ENCODE measurements around the gene ATF1.
"Not testable (repeated sequence)": the region's sequence is repeated elsewhere in the genome, so short reads cannot be mapped to it uniquely, and the experiment has no call there.

The ATF1 gene

DNA sequence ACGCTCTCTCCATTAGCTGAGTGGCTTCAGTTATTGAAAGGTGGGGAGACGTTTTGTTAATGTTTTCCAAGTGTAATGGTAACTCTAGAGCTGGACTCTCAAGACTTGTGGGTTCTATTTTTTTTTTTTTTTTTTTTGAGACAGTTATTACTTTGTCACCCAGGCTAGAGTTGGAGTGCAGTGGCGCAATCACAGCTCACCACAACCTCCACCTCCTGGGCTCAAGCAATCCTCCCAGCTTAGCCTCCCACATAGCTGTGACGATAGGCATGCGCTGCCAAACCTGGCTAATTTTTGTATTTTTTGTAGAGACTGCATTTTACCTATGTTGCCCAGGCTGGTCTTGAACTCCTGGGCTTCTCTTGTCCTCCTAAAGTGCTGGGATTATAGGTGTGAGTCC, 26.2 kb downstream of the ATF1 start:
- no peak overlapping the region for H3K9ac ChIP-seq (ENCODE audit: low read length)

DNA sequence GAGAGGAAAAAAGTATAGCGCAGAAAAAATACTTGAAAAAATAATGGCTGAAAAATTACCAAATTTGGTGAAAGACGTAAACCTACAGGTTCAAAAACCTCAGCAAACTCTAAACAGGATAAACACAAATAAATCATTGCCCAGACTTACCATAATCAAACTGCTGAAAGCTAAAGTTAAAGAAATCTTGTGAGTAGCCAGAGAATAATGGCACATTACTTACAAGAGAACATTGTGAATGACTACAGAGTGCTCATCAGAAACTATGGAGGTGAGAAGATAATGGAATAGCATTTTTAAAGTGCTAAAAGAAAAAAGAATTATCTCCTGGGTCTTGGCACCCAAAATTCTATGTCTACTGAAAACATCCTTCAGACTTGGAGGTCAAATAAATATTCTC, 36.0 kb downstream of the ATF1 start:
- no peaks in the 10 kb centered on the region for H3K27me3 ChIP-seq (ENCODE audit: low read depth, low read length)
- H3K4me3 ChIP-seq (ENCODE audit: low read length): no peak overlapping the region
- no peaks in the 10 kb centered on the region for H4K20me1 ChIP-seq (ENCODE audit: insufficient read depth, low read length)
- no peak overlapping the region for H3K27ac ChIP-seq (ENCODE audit: low read length)
- no peak overlapping the region for H3K4me2 ChIP-seq (ENCODE audit: low read length)
- peaks cover 9% of the 10 kb centered on the region; the same call in 1 of the 2 replicates for H3K9me3 ChIP-seq (ENCODE audit: insufficient read depth, low read length)
- H3K79me2 ChIP-seq (ENCODE audit: low read length): no peaks in the 10 kb centered on the region
- TF ChIP-seq CTCF (IDR thresholded peaks at IDR 0.05; ENCODE audit: low read depth, low read length): no peak
- H2AFZ ChIP-seq (ENCODE audit: low read depth, low read length): no peak overlapping the region
- no peaks in the 10 kb centered on the region for H3K4me1 ChIP-seq (ENCODE audit: low read length)
- H3K9ac ChIP-seq (ENCODE audit: low read length): no peak overlapping the region
- H3K36me3 ChIP-seq (replicated peaks; ENCODE audit: low read depth, low read length): peaks cover 48% of the 10 kb centered on the region

More for the DNA sequence above, 26.2 kb downstream of the ATF1 start:
- peaks cover 13% of the 10 kb centered on the region for H3K4me1 ChIP-seq (ENCODE audit: low read length)
- no peak overlapping the region for H3K4me2 ChIP-seq (ENCODE audit: low read length)
- H3K9me3 ChIP-seq (ENCODE audit: insufficient read depth, low read length): peaks cover 5% of the 10 kb centered on the region; the same call in 1 of the 2 replicates
- peaks cover 32% of the 10 kb centered on the region for H3K36me3 ChIP-seq (replicated peaks; ENCODE audit: low read depth, low read length)
- no peak overlapping the region for H2AFZ ChIP-seq (ENCODE audit: low read depth, low read length)
- TF ChIP-seq EZH2phosphoT487 (IDR thresholded peaks at IDR 0.05; ENCODE audit: low read depth): no peak
- no peak for TF ChIP-seq CTCF (IDR thresholded peaks at IDR 0.05; ENCODE audit: low read depth, low read length)
- H3K4me3 ChIP-seq (ENCODE audit: low read length): no peak overlapping the region
- H3K27ac ChIP-seq (ENCODE audit: low read length): no peak overlapping the region
- H4K20me1 ChIP-seq (ENCODE audit: insufficient read depth, low read length): no peaks in the 10 kb centered on the region; the same call in 1 of the 2 replicates
- H3K79me2 ChIP-seq (ENCODE audit: low read length): peaks cover 7% of the 10 kb centered on the region
- no peaks in the 10 kb centered on the region for H3K27me3 ChIP-seq (ENCODE audit: low read depth, low read length)

GRCh38 chr12:50803230-50803875, 39.5 kb downstream of the ATF1 start:
- Histone ChIP-seq H3K27ac (ENCODE audit: low read length) (no peak overlapping the region), H3K9me3 (ENCODE audit: insufficient read depth, low read length) (peaks cover 9% of the 10 kb centered on the region; the same call in 1 of the 2 replicates), H3K4me3 (ENCODE audit: low read length) (no peak overlapping the region), H3K79me2 (ENCODE audit: low read length) (no peaks in the 10 kb centered on the region), H3K4me2 (ENCODE audit: low read length) (no peak overlapping the region), H3K9ac (ENCODE audit: low read length) (no peak overlapping the region), H3K27me3 (ENCODE audit: low read depth, low read length) (no peaks in the 10 kb centered on the region), H3K4me1 (ENCODE audit: low read length) (no peaks in the 10 kb centered on the region), H2AFZ (ENCODE audit: low read depth, low read length) (no peak overlapping the region), H3K36me3 (replicated peaks; ENCODE audit: low read depth, low read length) (peaks cover 26% of the 10 kb centered on the region), H4K20me1 (ENCODE audit: insufficient read depth, low read length) (no peaks in the 10 kb centered on the region)
- TF ChIP-seq EZH2phosphoT487 (IDR thresholded peaks at IDR 0.05; ENCODE audit: low read depth) (no peak), CTCF (IDR thresholded peaks at IDR 0.05; ENCODE audit: low read depth, low read length) (no peak)

DNA sequence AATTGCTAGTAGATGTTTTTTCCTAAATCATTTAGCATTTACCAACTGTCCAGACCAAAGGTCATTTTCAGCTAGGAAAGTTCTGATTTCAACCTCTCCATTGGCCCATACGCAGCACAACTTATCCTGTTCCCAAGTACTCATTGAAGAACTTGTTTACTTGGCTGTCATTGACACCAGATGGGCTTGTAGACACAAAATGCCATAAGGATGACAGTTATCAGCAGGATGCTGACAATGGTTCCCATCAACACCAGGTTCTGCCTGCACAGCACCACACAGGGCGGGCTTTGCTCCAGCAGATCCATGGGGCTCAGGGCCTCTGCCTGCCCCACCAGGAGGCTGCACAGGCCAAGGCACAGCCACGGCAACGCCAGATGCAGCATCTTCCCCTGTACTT, 42.3 kb downstream of the ATF1 start:
- Histone ChIP-seq H3K79me2 (ENCODE audit: low read length) (no peaks in the 10 kb centered on the region), H3K9me3 (ENCODE audit: insufficient read depth, low read length) (no peaks in the 10 kb centered on the region), H3K27me3 (ENCODE audit: low read depth, low read length) (no peaks in the 10 kb centered on the region), H4K20me1 (ENCODE audit: insufficient read depth, low read length) (no peaks in the 10 kb centered on the region), H3K4me1 (ENCODE audit: low read length) (no peaks in the 10 kb centered on the region), H3K9ac (ENCODE audit: low read length) (no peak overlapping the region), H3K4me3 (ENCODE audit: low read length) (no peak overlapping the region), H3K36me3 (replicated peaks; ENCODE audit: low read depth, low read length) (peaks cover 8% of the 10 kb centered on the region), H2AFZ (ENCODE audit: low read depth, low read length) (no peak overlapping the region), H3K4me2 (ENCODE audit: low read length) (no peak overlapping the region), H3K27ac (ENCODE audit: low read length) (no peak overlapping the region)
- no peak for TF ChIP-seq EZH2phosphoT487 (IDR thresholded peaks at IDR 0.05; ENCODE audit: low read depth)
- TF ChIP-seq CTCF (IDR thresholded peaks at IDR 0.05; ENCODE audit: low read depth, low read length): no peak

- H3K36me3 ChIP-seq (replicated peaks; ENCODE audit: low read depth, low read length); H3K27me3 ChIP-seq (ENCODE audit: low read depth, low read length); H3K27ac ChIP-seq (ENCODE audit: low read length); H4K20me1 ChIP-seq (ENCODE audit: insufficient read depth, low read length); H3K79me2 ChIP-seq (ENCODE audit: low read length); H3K4me1 ChIP-seq (ENCODE audit: low read length); H3K4me2 ChIP-seq (ENCODE audit: low read length); H3K9ac ChIP-seq (ENCODE audit: low read length); H2AFZ ChIP-seq (ENCODE audit: low read depth, low read length); H3K4me3 ChIP-seq (ENCODE audit: low read length); H3K9me3 ChIP-seq (ENCODE audit: insufficient read depth, low read length): not testable (repeated sequence)
These were observed 45.2 kb downstream of the ATF1 start for GRCh38 chr12:50809131-50809530.

GRCh38 chr12:50814921-50815320, 51.0 kb downstream of the ATF1 start:
- not testable (repeated sequence) for H4K20me1 ChIP-seq (ENCODE audit: insufficient read depth, low read length); H3K27me3 ChIP-seq (ENCODE audit: low read depth, low read length)
- H3K36me3 ChIP-seq (replicated peaks; ENCODE audit: low read depth, low read length): peaks cover 25% of the 10 kb centered on the region

More at GRCh38 chr12:50814921-50815320, 51.0 kb downstream of the ATF1 start:
- not testable (repeated sequence) for H3K9me3 ChIP-seq (ENCODE audit: insufficient read depth, low read length); H3K4me1 ChIP-seq (ENCODE audit: low read length); H3K27ac ChIP-seq (ENCODE audit: low read length); H3K9ac ChIP-seq (ENCODE audit: low read length); H3K4me2 ChIP-seq (ENCODE audit: low read length); H2AFZ ChIP-seq (ENCODE audit: low read depth, low read length); H3K79me2 ChIP-seq (ENCODE audit: low read length); H3K4me3 ChIP-seq (ENCODE audit: low read length)
